Measurements from ENCODE around the gene B4GALNT1. TPM values are rescaled to one million over a fixed set of nuclear protein-coding genes. Genes with fewer than 3 reads are reported as not detected.

B4GALNT1 gene
- polyA plus RNA-seq, 1 donor (not counting 4 experiments of a cell fraction or from before 2014, with no cell fraction given) = 0.08 TPM

GRCh38 chr12:57626921-57627445 is 6.0 kb downstream of the B4GALNT1 start:
- H3K4me1 ChIP-seq (ENCODE audit: control insufficient read depth, extremely low read depth, insufficient read depth, low read length) = peaks cover under 1% of the 10 kb centered on the region
- dilution Hi-C loops (cut with MboI; ENCODE audit: extremely low pct_ligation_motif_present, low sequenced_read_pairs) = no loop called here
- H3K79me2 ChIP-seq (ENCODE audit: control insufficient read depth, insufficient read depth, low read length) = no peaks in the 10 kb centered on the region
- H3K4me3 ChIP-seq (ENCODE audit: control insufficient read depth in 2 of 3, extremely low read depth in 1 of 3, insufficient read depth in 2 of 3, low read depth in 1 of 3, low read length in 3 of 3) = no peak overlapping the region
- H3K27me3 ChIP-seq (ENCODE audit: control insufficient read depth, extremely low read depth, insufficient read depth, low read length) = peaks cover 92% of the 10 kb centered on the region
- TF ChIP-seq EZH2 (IDR thresholded peaks at IDR 0.05; ENCODE audit: low read length) (no peak), CTCF (optimal IDR thresholded peaks at IDR 0.05 in 1 of 3, IDR thresholded peaks at IDR 0.05 in 1 of 3, conservative IDR thresholded peaks at IDR 0.05 in 1 of 3; ENCODE audit: extremely low read depth in 1 of 3, insufficient read depth in 2 of 3, low read length in 3 of 3) (no peak)
- H3K9me3 ChIP-seq (ENCODE audit: control insufficient read depth, low read depth, low read length) = no peaks in the 10 kb centered on the region
- H4K20me1 ChIP-seq (ENCODE audit: control insufficient read depth, extremely low read depth, insufficient read depth, low read length) = peaks cover 3% of the 10 kb centered on the region
- no peak overlapping the region for H3K9ac ChIP-seq (ENCODE audit: control insufficient read depth, extremely low read depth, insufficient read depth, low read length)
- H3K27ac ChIP-seq (ENCODE audit: control insufficient read depth, insufficient read depth, low read length) = no peak overlapping the region
- H3K36me3 ChIP-seq (ENCODE audit: control insufficient read depth in 2 of 2, extremely low read depth in 1 of 2, insufficient read depth in 2 of 2, low read length in 2 of 2) = no peaks in the 10 kb centered on the region
- FAIRE-seq (no peak), DNase-seq (ENCODE audit: low read depth, low spot score) (no peak)
- no peak overlapping the region for H3K4me2 ChIP-seq (ENCODE audit: control insufficient read depth, extremely low read depth, insufficient read depth, low read depth, low read length)
- no peaks in the 10 kb centered on the region for H3K9me1 ChIP-seq (ENCODE audit: control insufficient read depth, extremely low read depth, insufficient read depth, low read length)
- H2AFZ ChIP-seq (ENCODE audit: control insufficient read depth, low read length) = no peak overlapping the region

- Histone ChIP-seq H3K79me2 (ENCODE audit: control insufficient read depth, insufficient read depth, low read length) (no peaks in the 10 kb centered on the region), H3K4me2 (ENCODE audit: control insufficient read depth, extremely low read depth, insufficient read depth, low read depth, low read length) (no peak overlapping the region), H3K9me1 (ENCODE audit: control insufficient read depth, extremely low read depth, insufficient read depth, low read length) (no peaks in the 10 kb centered on the region), H4K20me1 (ENCODE audit: control insufficient read depth, extremely low read depth, insufficient read depth, low read length) (peaks cover 3% of the 10 kb centered on the region), H3K9me3 (ENCODE audit: control insufficient read depth, low read depth, low read length) (no peaks in the 10 kb centered on the region), H3K36me3 (ENCODE audit: control insufficient read depth in 2 of 2, extremely low read depth in 1 of 2, insufficient read depth in 2 of 2, low read length in 2 of 2) (no peaks in the 10 kb centered on the region), H3K27ac (ENCODE audit: control insufficient read depth, insufficient read depth, low read length) (no peak overlapping the region), H3K4me1 (ENCODE audit: control insufficient read depth, extremely low read depth, insufficient read depth, low read length) (peaks cover 7% of the 10 kb centered on the region), H3K9ac (ENCODE audit: control insufficient read depth, extremely low read depth, insufficient read depth, low read length) (no peak overlapping the region), H3K27me3 (ENCODE audit: control insufficient read depth, extremely low read depth, insufficient read depth, low read length) (peaks cover 92% of the 10 kb centered on the region), H2AFZ (ENCODE audit: control insufficient read depth, low read length) (no peak overlapping the region), H3K4me3 (ENCODE audit: control insufficient read depth in 2 of 3, extremely low read depth in 1 of 3, insufficient read depth in 2 of 3, low read depth in 1 of 3, low read length in 3 of 3) (no peak overlapping the region)
- DNase-seq (ENCODE audit: low read depth, low spot score) (no peak), FAIRE-seq (no peak)
- TF ChIP-seq EZH2 (IDR thresholded peaks at IDR 0.05; ENCODE audit: low read length) (peak; percentile 1), CTCF (optimal IDR thresholded peaks at IDR 0.05 in 1 of 3, IDR thresholded peaks at IDR 0.05 in 1 of 3, conservative IDR thresholded peaks at IDR 0.05 in 1 of 3; ENCODE audit: extremely low read depth in 1 of 3, insufficient read depth in 2 of 3, low read length in 3 of 3) (no peak)
- dilution Hi-C loops (cut with MboI; ENCODE audit: extremely low pct_ligation_motif_present, low sequenced_read_pairs) = no loop called here
Measured at GRCh38 chr12:57626111-57626920, 6.7 kb downstream of the B4GALNT1 start.

All from keratinocyte (primary cell).